Measurements from ENCODE around the gene BCL2L2.

The BCL2L2 gene

DNA sequence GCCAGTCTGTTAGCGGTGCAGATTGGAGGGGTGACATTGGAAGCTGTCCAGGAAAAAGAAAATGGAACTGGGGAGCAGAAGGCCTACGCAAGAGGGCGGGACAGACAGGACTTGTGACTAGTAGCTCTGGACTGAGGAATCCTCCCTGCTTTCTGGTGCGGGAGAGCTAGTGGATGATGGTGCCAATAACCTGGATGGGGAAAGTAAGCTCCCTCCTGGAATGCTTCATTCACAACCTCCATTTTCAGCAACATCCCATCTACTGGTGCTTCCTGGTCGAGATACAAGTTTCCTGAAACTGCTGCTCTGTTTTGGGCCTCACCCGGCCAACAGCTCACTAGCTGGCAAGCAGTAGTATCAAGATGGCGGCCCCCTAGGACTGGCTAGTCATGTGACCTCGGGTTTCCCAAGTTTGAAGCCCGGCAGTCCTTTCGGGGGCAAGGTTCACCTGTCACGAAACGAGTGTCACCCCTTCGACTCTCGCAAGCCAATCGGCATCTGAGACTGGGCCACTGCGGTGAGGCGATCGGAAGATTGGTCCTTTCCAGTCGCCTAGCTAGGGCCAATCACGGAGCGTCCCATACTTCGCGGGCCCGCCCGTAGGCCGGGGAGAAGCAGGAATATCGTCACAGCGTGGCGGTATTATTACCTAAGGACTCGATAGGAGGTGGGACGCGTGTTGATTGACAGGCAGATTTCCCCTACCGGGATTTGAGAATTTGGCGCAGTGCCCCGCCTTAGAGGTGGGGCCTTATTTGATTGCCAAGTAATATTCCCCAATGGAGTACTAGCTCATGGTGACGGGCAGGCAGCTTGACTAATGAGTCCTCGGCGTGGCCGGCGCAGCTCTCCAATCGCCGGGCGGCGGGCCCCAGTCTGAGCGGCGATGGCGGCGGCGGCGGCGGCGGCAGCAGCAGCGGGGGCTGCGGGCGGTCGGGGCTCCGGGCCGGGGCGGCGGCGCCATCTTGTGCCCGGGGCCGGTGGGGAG lies 14.2 kb downstream of the BCL2L2 start, which contains the start of gene PABPN1:
Gene PABPN1 (plus strand): TSS at position 874 of the 988 bp plus-strand sequence. CDS start 13 bp downstream, at position 887.
- peak within 1 kb of the TSS; percentile 83 for H3K9ac ChIP-seq (ENCODE audit: low read length)
- H3K36me3 ChIP-seq (ENCODE audit: insufficient read depth, low read length): peaks cover 33% of the 10 kb centered on the region
- peak within 1 kb of the TSS; percentile 96 for H3K4me2 ChIP-seq (ENCODE audit: low read length)
- H3K4me1 ChIP-seq (ENCODE audit: insufficient read depth, low read length, severe bottlenecking): peaks cover 22% of the 10 kb centered on the region
- peaks cover 12% of the 10 kb centered on the region for H3K79me2 ChIP-seq (ENCODE audit: insufficient read depth, low read length)
- peak within 1 kb of the TSS; percentile 75 for H3K4me3 ChIP-seq (ENCODE audit: low read depth, low read length, poor library complexity, severe bottlenecking)
- H3K27ac ChIP-seq (ENCODE audit: low read depth, low read length, poor library complexity, severe bottlenecking): peak within 1 kb of the TSS; percentile 83
- H2AFZ ChIP-seq (ENCODE audit: low read length): no peak within 1 kb of the TSS
- H3K9me2 ChIP-seq (ENCODE audit: low read depth, low read length): no peaks in the 10 kb centered on the region
- H4K20me1 ChIP-seq (ENCODE audit: insufficient read depth, low read length): no peaks in the 10 kb centered on the region
- H3K9me3 ChIP-seq (ENCODE audit: low read length): no peaks in the 10 kb centered on the region
- no peak for TF ChIP-seq EZH2 (IDR thresholded peaks at IDR 0.05; ENCODE audit: borderline replicate concordance, low read length)
- TF ChIP-seq, protein P1, sequence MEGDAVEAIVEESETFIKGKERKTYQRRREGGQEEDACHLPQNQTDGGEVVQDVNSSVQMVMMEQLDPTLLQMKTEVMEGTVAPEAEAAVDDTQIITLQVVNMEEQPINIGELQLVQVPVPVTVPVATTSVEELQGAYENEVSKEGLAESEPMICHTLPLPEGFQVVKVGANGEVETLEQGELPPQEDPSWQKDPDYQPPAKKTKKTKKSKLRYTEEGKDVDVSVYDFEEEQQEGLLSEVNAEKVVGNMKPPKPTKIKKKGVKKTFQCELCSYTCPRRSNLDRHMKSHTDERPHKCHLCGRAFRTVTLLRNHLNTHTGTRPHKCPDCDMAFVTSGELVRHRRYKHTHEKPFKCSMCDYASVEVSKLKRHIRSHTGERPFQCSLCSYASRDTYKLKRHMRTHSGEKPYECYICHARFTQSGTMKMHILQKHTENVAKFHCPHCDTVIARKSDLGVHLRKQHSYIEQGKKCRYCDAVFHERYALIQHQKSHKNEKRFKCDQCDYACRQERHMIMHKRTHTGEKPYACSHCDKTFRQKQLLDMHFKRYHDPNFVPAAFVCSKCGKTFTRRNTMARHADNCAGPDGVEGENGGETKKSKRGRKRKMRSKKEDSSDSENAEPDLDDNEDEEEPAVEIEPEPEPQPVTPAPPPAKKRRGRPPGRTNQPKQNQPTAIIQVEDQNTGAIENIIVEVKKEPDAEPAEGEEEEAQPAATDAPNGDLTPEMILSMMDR (IDR thresholded peaks at IDR 0.05; ENCODE audit: low read length): no peak
- no peaks in the 10 kb centered on the region for H3K27me3 ChIP-seq (ENCODE audit: insufficient read depth, low read length)
- H3F3A ChIP-seq (ENCODE audit: insufficient read depth, low read length): no peaks in the 10 kb centered on the region

DNA sequence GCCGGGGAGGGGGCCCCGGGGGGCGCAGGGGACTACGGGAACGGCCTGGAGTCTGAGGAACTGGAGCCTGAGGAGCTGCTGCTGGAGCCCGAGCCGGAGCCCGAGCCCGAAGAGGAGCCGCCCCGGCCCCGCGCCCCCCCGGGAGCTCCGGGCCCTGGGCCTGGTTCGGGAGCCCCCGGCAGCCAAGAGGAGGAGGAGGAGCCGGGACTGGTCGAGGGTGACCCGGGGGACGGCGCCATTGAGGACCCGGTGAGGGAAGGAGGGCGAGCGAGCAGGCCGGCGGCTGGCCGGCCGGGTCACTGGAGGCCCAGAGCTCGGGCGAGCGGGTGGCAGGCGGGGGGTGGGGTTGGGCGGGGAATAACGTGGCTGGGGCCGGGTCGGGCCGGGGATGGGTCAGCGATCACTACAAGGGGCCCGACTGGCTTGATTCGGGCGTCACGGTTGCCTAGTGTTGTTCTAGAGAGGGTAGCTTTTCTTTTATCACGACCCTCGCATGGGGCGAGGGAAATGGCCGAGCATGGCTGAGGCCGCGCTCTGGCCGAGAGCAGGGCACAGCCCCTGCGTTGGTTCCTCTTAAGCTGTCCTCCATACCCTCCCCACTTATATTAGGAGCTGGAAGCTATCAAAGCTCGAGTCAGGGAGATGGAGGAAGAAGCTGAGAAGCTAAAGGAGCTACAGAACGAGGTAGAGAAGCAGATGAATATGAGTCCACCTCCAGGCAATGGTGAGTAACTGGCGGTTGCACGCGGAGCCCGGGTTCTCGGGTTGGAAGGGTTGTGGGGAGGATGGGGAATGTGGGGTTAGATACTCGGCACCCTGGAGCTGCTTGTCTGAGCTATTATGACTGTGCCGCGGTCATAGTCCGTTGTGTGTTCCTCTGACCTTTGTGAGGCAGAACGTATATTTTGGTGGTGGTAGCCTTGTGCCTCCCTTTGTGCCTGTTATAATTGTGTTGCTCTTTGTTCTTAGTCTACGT lies 15.2 kb downstream of the BCL2L2 start:
- H3K9ac ChIP-seq (ENCODE audit: low read length): peak overlapping the region; percentile 83
- no peaks in the 10 kb centered on the region for H4K20me1 ChIP-seq (ENCODE audit: insufficient read depth, low read length)
- H3K4me1 ChIP-seq (ENCODE audit: insufficient read depth, low read length, severe bottlenecking): peaks cover 22% of the 10 kb centered on the region
- H3F3A ChIP-seq (ENCODE audit: insufficient read depth, low read length): no peaks in the 10 kb centered on the region
- H2AFZ ChIP-seq (ENCODE audit: low read length): no peak overlapping the region
- TF ChIP-seq, protein P1 (IDR thresholded peaks at IDR 0.05; ENCODE audit: low read length): no peak
- TF ChIP-seq EZH2 (IDR thresholded peaks at IDR 0.05; ENCODE audit: borderline replicate concordance, low read length): no peak
- H3K4me2 ChIP-seq (ENCODE audit: low read length): peak overlapping the region; percentile 96
- peaks cover 41% of the 10 kb centered on the region for H3K36me3 ChIP-seq (ENCODE audit: insufficient read depth, low read length)
- H3K9me3 ChIP-seq (ENCODE audit: low read length): no peaks in the 10 kb centered on the region
- H3K9me2 ChIP-seq (ENCODE audit: low read depth, low read length): no peaks in the 10 kb centered on the region
- H3K4me3 ChIP-seq (ENCODE audit: low read depth, low read length, poor library complexity, severe bottlenecking): peak overlapping the region; percentile 75
- peaks cover 12% of the 10 kb centered on the region for H3K79me2 ChIP-seq (ENCODE audit: insufficient read depth, low read length)
- no peak overlapping the region for H3K27ac ChIP-seq (ENCODE audit: low read depth, low read length, poor library complexity, severe bottlenecking)
- H3K27me3 ChIP-seq (ENCODE audit: insufficient read depth, low read length): no peaks in the 10 kb centered on the region
